ENCODE data around the gene SYCN.

DNA sequence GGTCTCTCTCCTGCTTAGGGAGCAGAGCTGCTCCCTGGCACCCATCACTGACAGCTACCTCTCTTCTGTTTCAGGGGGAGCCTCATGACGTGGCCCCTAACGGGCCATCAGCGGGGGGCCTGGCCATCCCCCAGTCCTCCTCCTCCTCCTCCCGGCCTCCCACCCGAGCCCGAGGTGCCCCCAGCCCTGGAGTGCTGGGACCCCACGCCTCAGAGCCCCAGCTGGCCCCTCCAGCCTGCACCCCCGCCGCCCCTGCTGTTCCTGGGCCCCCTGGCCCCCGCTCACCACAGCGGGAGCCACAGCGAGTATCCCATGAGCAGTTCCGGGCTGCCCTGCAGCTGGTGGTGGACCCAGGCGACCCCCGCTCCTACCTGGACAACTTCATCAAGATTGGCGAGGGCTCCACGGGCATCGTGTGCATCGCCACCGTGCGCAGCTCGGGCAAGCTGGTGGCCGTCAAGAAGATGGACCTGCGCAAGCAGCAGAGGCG, 30.5 kb downstream of the SYCN start:
- TF ChIP-seq, protein P1, sequence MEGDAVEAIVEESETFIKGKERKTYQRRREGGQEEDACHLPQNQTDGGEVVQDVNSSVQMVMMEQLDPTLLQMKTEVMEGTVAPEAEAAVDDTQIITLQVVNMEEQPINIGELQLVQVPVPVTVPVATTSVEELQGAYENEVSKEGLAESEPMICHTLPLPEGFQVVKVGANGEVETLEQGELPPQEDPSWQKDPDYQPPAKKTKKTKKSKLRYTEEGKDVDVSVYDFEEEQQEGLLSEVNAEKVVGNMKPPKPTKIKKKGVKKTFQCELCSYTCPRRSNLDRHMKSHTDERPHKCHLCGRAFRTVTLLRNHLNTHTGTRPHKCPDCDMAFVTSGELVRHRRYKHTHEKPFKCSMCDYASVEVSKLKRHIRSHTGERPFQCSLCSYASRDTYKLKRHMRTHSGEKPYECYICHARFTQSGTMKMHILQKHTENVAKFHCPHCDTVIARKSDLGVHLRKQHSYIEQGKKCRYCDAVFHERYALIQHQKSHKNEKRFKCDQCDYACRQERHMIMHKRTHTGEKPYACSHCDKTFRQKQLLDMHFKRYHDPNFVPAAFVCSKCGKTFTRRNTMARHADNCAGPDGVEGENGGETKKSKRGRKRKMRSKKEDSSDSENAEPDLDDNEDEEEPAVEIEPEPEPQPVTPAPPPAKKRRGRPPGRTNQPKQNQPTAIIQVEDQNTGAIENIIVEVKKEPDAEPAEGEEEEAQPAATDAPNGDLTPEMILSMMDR (IDR thresholded peaks at IDR 0.05) = no peak
- TF ChIP-seq POLR2A (IDR thresholded peaks at IDR 0.05) (no peak), EP300 (IDR thresholded peaks at IDR 0.05) (no peak), POLR2AphosphoS5 (IDR thresholded peaks at IDR 0.05) (no peak)

Data from suprapubic skin (tissue), 4 donors.